Measurements from ENCODE around the gene MRPL58.
"Not testable (repeated sequence)": the region's sequence is repeated elsewhere in the genome, so short reads cannot be mapped to it uniquely, and the experiment has no call there.

MRPL58 gene

GRCh38 chr17:75044716-75045115, 32.2 kb downstream of the MRPL58 start:
- Histone ChIP-seq H3K9me2 (replicated peaks; ENCODE audit: low read depth, low read length) (no peaks in the 10 kb centered on the region), H3K9ac (ENCODE audit: low read depth, low read length, poor library complexity, severe bottlenecking) (no peak overlapping the region), H3K4me1 (ENCODE audit: insufficient read depth, low read length, poor library complexity, severe bottlenecking) (peaks cover 21% of the 10 kb centered on the region), H3K36me3 (ENCODE audit: insufficient read depth, low read length) (peaks cover under 1% of the 10 kb centered on the region; the same call in 1 of the 2 replicates), H3K4me2 (ENCODE audit: low read depth, low read length, poor library complexity, severe bottlenecking) (peak overlapping the region; percentile 8), H3F3A (ENCODE audit: low read depth) (no peaks in the 10 kb centered on the region), H3K9me3 (ENCODE audit: insufficient read depth, low read depth, low read length) (no peaks in the 10 kb centered on the region), H3K79me2 (ENCODE audit: insufficient read depth, low read length) (peaks cover 36% of the 10 kb centered on the region), H3K4me3 (ENCODE audit: low read length, poor library complexity, severe bottlenecking) (peak overlapping the region; percentile 34), H4K20me1 (ENCODE audit: insufficient read depth, low read length, poor library complexity, severe bottlenecking) (peaks cover 3% of the 10 kb centered on the region), H2AFZ (ENCODE audit: low read length) (no peak overlapping the region), H3K27me3 (ENCODE audit: insufficient read depth, low read length, poor library complexity, severe bottlenecking) (no peaks in the 10 kb centered on the region)
- no peak for TF ChIP-seq EZH2phosphoT487 (IDR thresholded peaks at IDR 0.05; ENCODE audit: borderline replicate concordance)
- TF ChIP-seq, protein P1, sequence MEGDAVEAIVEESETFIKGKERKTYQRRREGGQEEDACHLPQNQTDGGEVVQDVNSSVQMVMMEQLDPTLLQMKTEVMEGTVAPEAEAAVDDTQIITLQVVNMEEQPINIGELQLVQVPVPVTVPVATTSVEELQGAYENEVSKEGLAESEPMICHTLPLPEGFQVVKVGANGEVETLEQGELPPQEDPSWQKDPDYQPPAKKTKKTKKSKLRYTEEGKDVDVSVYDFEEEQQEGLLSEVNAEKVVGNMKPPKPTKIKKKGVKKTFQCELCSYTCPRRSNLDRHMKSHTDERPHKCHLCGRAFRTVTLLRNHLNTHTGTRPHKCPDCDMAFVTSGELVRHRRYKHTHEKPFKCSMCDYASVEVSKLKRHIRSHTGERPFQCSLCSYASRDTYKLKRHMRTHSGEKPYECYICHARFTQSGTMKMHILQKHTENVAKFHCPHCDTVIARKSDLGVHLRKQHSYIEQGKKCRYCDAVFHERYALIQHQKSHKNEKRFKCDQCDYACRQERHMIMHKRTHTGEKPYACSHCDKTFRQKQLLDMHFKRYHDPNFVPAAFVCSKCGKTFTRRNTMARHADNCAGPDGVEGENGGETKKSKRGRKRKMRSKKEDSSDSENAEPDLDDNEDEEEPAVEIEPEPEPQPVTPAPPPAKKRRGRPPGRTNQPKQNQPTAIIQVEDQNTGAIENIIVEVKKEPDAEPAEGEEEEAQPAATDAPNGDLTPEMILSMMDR (conservative IDR thresholded peaks at IDR 0.05; ENCODE audit: low read length) = no peak

DNA sequence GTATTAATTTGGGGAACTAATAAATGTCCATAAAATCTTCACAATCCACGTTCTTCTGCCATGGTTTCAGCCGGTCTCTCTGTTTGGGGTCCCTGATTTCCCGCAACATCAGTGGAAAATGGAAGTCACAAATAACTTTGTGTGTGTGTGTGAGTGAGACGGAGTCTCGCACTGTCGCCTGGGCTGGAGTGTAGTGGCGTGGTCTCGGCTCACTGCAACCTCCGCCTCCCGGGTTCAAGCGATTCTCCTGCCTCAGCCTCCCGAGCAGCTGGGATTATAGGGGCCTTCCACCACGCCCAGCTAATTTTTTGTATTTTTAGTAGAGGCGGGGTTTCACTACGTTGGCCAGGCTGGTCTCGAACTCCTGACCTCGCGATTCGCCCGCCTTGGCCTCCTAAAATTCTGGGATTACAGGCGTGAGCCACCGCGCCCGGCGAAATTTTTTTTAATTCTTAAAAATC, 33.5 kb downstream of the MRPL58 start:
- not testable (repeated sequence) for H3K27me3 ChIP-seq (ENCODE audit: insufficient read depth, low read length, poor library complexity, severe bottlenecking); H3K36me3 ChIP-seq (ENCODE audit: insufficient read depth, low read length); H4K20me1 ChIP-seq (ENCODE audit: insufficient read depth, low read length, poor library complexity, severe bottlenecking); H3K9me2 ChIP-seq (replicated peaks; ENCODE audit: low read depth, low read length); H3K9me3 ChIP-seq (ENCODE audit: insufficient read depth, low read depth, low read length); H3F3A ChIP-seq (ENCODE audit: low read depth); H2AFZ ChIP-seq (ENCODE audit: low read length)
- H3K4me1 ChIP-seq (ENCODE audit: insufficient read depth, low read length, poor library complexity, severe bottlenecking) = peaks cover 23% of the 10 kb centered on the region
- peaks cover 38% of the 10 kb centered on the region for H3K79me2 ChIP-seq (ENCODE audit: insufficient read depth, low read length)
- H3K9ac ChIP-seq (ENCODE audit: low read depth, low read length, poor library complexity, severe bottlenecking) = peak overlapping the region; percentile 87
- H3K4me3 ChIP-seq (ENCODE audit: low read length, poor library complexity, severe bottlenecking) = peak overlapping the region; percentile 88
- peak overlapping the region; percentile 78 for H3K4me2 ChIP-seq (ENCODE audit: low read depth, low read length, poor library complexity, severe bottlenecking)

- TF ChIP-seq, protein P1 (conservative IDR thresholded peaks at IDR 0.05; ENCODE audit: low read length) = no peak
- TF ChIP-seq EZH2phosphoT487 (IDR thresholded peaks at IDR 0.05; ENCODE audit: borderline replicate concordance) = no peak
- H3K4me1 ChIP-seq (ENCODE audit: insufficient read depth, low read length, poor library complexity, severe bottlenecking) = peaks cover 23% of the 10 kb centered on the region
- peaks cover 3% of the 10 kb centered on the region for H4K20me1 ChIP-seq (ENCODE audit: insufficient read depth, low read length, poor library complexity, severe bottlenecking)
- no peaks in the 10 kb centered on the region for H3F3A ChIP-seq (ENCODE audit: low read depth)
- H3K36me3 ChIP-seq (ENCODE audit: insufficient read depth, low read length) = 0 out of 2 replicates have a peak, but pooled peaks cover 2% of the 10 kb centered on the region
- H3K9ac ChIP-seq (ENCODE audit: low read depth, low read length, poor library complexity, severe bottlenecking) = peak within 1 kb of the TSS; percentile 87
- peak within 1 kb of the TSS; percentile 88 for H3K4me3 ChIP-seq (ENCODE audit: low read length, poor library complexity, severe bottlenecking)
- no peaks in the 10 kb centered on the region for H3K9me2 ChIP-seq (replicated peaks; ENCODE audit: low read depth, low read length)
- H3K27me3 ChIP-seq (ENCODE audit: insufficient read depth, low read length, poor library complexity, severe bottlenecking) = no peaks in the 10 kb centered on the region
- H3K9me3 ChIP-seq (ENCODE audit: insufficient read depth, low read depth, low read length) = no peaks in the 10 kb centered on the region
- peak within 1 kb of the TSS; percentile 81 for H2AFZ ChIP-seq (ENCODE audit: low read length)
- H3K4me2 ChIP-seq (ENCODE audit: low read depth, low read length, poor library complexity, severe bottlenecking) = peak within 1 kb of the TSS; percentile 96
- peaks cover 38% of the 10 kb centered on the region for H3K79me2 ChIP-seq (ENCODE audit: insufficient read depth, low read length)
Observed at GRCh38 chr17:75046407-75047289, 34.2 kb downstream of the MRPL58 start, which contains the start of the genes ATP5PD and KCTD2. ATP5PD (minus strand) TSS chr17:75046969; CDS start chr17:75042650, 4,319 bp downstream. KCTD2 (plus strand) TSS chr17:75047225; CDS start chr17:75047251, 26 bp downstream.
